ENCODE measurements around the gene NT5DC3.
"Not testable (repeated sequence)": the region's sequence is repeated elsewhere in the genome, so short reads cannot be mapped to it uniquely, and the experiment has no call there.

Gene NT5DC3

DNA sequence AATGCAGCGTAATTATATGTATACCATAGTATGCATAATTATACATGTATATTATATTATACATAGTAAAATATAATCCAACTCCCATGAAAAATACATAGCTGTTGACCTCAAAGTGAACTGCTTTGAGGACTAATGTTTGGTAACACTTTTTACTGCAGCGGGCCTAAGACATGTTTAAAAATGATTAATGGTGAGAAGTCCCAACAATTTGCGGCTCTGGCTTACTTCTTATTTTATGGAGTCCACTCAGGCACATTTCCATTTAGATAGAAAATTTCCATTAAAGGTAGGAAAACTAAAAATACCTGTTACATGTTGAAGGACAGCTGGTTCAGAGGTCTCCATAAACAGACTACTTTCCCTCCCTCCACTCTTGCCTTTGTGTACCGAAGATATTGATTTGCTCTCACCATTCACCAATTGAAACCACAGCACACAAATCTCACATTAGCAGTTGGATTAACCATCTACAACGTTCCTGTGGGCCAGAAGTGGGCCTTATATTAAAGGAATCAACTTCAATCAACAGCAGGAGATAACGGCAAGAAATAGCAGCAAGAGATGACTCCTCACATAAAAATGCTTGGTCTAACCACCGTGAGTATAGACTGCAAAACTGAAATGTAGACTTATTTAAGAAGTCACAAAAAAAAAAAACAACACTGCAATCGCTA is 14.1 kb upstream of the NT5DC3 start:
- DNase-seq = no peak

DNA sequence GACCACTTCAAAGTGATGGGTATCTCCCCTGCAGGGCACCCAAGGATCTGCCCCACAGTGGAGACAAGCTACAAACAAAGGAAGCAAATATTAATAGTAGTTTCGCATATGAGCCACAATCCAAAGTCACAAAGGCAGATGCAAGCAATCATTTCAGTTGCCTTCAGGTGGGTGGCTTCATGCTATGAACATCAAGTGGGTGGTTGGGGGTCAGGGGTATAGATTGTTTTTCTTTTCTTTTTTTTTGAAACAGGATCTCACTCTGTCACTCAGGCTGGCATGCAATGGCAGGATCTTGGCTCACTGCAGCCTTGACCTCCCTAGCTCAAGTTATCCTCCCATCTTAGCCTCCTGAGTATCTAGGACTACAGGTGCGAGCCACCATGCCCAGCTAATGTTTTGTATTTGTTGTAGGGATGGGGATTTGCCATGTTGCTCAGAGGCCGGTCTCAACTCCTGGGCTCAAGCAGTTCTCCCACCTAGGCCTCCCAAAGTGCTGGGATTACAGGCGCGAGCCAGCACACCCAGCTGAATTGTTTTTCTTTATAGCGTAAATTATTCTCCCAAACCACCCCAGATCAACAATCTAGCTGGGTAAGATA is 13.4 kb upstream of the NT5DC3 start:
- no peak for DNase-seq

DNA sequence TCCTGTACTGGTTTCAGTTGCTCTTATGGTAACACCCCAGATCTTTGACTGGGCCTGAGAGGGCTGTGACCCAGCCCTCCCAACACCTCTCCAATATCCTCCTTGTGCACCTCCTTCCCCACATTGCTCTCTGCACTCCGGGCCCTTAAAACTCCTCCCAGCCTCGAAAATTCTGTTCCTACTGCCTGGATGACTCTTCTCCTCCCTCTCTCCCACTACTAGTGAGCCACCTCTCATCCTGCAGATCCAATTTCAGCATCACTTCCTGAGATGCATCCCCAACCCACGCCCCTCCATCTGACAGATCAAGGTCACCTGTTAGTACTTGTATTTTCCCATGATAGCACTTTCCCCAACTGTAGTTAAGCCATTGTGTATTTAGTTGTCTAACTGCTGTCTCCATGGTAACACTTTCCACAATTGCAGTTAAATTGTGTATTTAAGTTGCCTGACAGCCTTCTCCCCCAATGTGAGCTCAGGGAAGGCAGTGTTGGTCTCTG is 11.5 kb upstream of the NT5DC3 start:
- no peak for DNase-seq

DNA sequence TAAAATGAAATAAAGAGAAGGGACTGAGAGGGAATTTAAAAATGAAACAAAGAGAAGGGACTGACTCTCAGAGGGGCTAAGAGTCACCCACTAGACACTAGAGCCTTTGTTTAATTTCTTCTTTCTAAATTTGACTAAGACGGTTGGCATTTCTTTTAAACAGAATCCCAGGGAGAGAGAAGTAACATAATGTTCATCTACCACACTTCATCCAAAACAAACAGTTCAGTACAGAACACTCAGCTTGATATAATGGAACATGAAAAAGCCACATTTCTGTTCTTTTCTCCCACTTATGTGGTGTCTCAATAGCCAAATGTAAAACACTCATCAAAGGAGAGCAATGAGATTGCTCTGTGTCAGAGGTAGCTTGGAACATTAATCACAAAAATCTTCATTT is 10.1 kb upstream of the NT5DC3 start:
- DNase-seq = no peak

DNA sequence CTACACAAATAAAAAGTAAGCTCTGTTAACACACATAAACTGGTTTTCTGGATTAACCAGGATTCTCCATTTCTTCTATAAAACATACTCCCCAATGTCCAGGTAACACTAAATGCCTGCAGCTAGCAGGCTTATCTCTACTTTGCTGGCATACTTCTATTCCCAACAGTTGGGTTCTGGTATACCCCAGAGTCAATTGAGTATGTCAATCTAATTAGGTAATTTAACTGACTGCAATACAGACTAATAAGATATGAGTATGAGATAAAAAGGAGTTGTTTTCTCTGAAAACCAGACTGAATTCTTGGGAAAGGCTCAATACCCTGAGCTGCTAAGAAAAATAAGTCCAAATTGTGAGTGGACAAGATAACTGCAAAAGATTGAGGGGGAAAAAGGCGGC is 9.4 kb upstream of the NT5DC3 start:
- no peak for DNase-seq

DNA sequence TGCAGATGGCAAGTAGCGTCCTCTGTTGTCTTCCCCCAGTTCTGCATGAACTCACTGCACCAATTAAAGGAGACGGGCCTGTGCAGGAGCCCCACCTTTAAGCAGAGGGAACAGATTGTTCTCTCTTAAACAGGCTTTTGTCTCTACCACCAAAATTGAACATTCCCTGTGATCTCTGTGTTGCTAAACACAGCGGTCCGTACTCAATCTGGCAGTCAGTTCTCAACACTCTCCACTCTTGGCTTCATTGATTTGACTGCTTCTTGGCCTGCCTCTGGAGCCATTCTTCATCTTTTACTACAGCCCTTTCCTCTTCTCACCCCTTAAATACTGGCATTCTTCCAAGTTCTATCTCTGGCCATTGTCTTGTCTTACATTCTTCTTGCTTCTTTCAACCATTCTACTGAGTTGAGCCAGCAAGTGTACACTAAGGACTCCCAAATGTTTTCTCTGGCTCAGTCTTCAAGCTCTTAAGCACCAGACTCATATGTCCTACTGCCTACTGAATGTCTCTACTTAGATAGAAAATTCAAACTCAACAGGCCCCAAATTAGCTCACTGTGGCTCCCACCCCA is 8.0 kb upstream of the NT5DC3 start:
- DNase-seq = no peak

DNA sequence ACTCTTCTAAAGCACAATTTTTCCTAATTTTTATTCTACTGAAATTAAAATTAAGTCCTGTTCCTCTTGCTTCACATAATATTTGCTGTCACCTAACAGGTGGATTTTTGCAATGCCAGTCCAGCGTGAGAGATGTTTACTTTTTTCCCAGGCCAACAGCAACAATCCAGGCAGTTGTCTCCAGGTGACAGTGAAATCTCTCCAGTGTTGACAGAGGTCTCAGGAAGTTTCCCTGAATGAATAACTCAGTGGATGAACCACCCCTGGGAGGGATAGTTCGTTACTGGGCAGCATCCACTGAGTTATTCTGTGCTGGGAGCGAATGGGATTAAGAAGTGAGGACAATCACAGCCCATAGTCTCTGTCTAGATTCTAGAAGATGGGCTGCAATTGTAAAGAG is 7.1 kb upstream of the NT5DC3 start:
- DNase-seq = no peak

DNA sequence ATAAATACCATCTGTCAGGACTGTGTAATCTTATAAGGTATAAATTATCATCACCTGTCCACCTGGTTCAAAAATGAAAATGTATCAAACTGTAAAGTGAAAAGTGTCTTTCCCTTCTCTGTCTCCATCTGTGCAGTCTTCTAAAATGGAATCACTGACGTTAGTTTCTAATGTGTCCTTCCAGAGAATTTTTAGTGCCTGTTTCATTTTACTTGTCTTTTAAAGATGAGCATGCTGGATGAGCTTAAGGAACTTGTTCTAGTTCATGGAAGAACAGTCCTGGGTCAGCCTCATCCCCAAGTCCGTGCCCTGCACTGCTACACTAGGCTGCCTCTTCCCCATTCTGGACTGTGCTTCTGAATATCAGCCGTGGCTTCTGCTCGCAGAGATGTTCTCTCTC is 5.4 kb upstream of the NT5DC3 start:
- no peak for DNase-seq

DNA sequence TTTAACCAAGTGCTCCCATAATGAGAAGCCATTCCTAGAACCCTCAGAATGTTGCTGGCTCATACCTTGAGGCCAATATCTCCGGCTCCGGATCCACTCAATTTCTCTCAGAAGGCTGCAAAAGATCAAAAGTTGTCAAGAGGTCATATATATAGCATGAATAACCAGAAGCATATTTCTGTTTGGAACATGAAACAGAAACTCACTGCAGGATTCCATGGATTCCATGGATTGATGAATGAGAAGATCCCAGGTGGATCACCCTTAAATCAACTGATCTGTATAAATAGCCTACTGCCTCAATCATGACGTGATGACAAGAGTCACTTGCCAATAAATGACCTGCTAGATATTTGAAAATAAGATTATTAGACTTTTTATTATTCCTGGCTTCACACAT is 3.3 kb upstream of the NT5DC3 start:
- DNase-seq = no peak

DNA sequence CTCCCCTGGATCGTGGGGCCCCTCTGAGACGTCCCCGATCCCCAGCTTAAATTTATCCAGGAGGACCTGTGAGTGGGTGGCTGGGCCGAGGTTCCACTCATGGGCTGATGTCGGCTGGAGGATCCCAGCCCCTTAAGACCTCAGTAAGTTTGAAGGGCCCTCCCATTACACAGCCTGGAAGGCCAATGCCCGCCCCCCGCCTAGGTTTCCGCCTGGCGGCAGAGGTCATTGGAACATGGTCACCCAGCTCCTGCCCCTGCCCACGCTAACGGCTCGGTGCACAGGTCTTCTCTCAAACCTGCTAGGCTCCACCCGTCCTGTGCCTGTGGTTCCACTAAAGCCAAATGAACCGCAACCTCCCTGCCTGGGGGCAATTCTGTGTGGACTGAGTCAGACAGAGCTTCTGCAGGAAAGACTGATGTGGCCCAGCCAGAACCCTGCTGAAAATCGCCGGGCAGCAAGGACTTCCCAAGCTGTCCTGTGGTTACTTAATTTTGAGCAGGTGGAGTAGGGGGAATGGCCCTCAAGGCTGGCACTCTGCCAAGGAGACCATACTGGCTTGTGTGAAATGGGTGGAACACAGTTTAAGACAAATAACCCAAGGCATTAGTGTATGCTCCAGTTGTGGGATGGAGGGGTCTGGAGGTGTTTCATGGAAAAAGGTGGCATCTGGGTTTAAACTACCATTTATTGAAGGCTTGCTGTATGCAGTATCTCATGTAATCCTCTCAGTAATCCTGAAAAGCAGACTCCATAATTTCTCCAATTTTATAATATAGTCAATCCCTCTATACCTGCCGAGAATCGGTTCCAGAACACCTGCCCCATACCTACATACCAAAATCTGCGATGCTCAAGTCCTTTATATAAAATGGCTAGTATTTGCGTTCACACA is 903 bp upstream of the NT5DC3 start:
- DNase-seq = peak; percentile 70

DNA sequence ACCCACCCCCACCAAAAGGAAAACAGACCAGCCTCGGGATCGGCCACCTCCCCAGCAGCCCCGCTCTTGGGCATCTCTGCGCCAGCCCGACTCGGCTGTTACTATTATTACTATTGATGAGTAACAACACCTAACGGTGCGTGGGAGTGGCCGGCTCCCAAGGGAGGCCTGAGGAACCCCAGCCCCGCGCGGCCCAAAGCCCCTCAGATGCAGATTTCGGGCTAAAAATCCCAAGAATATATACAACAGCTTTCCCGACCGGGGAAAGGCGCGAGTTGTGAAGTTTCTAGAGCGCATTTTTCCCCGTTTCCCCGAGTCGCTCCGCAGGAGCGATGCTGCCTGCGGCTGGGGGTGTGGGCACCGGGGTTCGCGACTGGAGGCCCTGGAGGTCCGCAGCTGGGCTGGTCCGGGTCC is 565 bp downstream of the NT5DC3 start:
- peak; percentile 35 for DNase-seq

DNA sequence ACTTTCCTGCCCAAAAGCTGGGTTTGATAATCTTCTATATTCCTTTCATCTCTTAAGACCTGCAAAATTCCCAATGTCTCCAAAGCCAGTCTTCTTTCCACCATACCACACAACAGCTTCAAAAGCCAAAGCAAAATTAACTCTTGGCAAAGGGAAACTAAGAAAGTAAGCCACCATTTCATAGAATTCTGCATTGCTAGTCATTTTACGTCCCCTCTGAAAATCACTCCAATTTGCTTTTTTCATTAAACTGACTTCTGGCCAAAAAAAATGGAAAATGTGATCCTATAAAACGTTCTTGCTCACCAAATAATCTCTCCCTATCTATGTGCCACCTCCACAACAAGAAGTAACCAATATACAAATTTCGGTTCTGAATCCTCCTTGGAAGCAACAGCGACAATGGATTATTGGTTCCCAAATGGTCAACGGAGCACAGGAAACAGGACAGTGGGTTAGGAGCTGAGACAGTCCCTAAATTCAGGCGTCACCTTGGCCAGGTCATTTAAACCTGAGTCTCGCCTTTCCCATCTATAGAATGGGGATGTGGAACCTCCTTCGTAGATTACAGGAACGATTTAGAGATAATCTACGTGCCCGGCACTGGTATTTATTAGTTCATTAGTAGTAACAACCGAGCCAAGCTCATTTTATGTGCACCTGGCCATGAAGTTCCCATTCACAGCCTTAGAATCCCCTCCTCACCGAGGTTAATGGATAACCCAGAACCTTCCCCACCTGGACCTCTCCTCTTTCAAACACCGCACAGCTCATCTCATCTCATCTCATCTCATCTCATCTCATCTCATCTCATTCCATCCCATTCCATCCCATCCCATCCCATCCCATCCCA is 1.2 kb downstream of the NT5DC3 start:
- DNase-seq = no peak

DNA sequence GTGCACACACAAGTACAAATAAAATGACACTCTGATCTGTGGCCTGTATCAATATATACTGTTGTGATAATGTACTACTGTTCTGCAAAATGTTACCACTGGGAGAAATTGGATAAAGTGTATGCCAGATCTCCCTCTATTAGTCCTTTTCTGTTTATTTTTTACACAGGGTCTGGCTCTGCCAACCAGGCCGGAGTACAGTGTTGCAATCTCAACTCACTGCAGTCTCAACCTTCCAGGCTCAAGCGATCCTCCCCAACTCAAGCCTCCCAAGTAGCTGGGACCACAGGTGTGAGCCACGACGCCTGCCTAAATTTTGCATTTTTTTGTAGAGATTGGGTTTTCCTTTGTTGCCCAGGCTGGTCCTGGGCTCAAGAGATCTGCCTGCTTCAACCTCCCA is 1.9 kb downstream of the NT5DC3 start:
- DNase-seq = no peak

DNA sequence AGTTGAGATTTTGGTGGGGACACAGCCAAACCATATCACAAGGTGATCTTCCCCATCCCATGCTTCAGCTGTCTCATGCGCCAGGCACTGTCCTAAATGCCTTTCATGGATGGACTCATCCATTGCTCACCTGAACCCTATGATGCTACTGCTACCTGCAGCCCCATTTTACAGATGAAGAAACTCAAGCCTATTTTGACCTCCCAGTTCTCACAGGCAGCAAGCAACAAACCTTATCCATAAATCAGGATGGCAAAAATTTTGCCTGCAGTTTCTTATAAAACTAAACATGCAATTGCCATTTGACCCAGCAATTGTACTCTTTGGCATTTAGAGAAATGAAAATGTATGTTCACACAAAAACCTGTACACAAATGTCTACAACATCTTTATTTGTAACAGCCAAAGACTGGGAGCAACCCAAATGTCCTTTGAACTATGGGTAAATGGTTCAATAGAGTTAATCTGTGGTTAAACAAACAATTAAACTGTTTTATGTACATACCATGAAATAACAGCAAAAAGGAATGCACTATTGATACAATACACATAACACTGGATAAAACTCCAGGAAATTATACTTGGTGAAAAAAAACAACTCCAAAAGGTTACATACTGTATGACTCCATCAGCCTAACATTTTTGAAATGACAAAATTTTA is 2.6 kb downstream of the NT5DC3 start:
- no peak for DNase-seq

DNA sequence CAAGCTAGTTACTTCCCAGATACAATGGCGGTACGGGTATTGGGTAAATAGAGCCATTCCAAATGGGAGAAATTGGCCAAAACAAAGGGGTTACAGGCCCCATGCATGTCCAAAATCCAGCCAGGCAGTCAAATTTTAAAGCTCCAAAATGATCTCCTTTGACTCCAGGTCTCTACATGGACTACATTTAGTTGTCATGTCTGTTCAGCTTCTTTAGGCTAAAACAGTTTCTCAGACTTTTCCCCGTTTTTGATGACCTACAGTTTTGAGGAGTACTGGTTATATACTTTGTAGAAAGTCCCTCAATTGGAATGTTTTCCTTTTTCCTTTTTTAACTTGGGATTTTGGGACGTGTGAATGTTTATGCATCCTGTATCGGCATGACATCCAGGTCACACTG is 4.7 kb downstream of the NT5DC3 start:
- DNase-seq = no peak

DNA sequence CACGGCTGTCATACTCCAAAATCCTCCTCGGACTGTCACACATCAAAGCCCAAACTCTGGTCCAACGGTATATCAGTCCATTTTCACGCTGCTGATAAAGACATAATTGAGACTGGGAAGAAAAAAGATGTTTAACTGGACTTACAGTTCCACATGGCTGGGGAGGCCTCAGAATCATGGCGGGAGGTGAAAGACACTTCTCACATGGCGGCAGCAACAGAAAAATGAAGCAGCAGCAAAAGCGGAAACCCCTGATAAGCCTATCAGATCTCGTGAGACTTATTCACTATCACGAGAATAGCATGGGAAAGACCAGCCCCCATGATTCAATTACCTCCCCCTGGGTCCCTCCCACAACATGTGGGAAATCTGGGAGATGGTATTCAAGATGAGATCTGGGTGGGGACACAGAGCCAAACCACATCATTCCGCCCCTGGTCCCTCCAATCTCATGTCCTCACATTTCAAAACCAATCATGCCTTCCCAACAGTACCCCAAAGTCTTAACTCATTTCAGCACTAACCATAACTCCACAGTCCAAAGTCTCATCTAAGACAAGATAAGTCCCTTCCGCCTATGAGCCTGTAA is 5.2 kb downstream of the NT5DC3 start:
- DNase-seq = not testable (repeated sequence)

DNA sequence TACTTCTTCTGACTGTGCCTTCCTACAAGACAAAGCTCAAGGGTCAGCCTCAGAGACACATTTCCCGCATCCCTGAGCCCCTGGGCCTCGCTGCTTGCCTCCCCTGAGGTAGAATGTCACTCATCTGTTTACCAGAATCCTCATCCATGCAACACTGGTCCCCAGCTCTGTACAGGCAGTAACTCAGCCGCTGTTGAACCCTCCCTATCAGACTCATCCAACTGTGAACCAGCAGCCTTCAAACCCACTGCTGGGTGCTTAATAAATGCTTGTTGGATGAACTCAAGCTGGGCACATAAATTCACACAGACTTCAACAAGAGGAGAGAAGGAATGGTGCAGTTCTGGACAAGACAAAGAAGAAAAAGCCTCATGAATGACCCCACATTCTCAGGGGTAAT is 6.1 kb downstream of the NT5DC3 start:
- no peak for DNase-seq

DNA sequence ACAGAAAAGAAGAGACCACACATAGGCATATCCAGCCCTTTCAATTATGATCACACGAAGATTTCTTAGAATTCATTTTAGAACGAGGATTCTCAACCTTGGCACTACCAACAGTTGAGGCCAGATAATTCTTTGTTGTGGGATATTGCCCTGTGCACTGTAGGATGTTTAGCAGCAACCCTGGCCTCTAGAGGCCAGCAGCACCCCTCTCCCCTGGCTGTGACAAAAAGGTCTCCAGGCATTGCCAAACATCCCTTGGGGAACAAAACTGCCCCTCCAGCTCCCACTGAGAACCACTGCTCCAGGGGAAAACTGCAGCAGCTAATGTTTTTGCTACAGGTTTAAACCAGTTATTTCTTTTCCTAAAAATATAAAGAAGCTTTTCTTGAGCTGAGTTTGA is 7.1 kb downstream of the NT5DC3 start:
- DNase-seq = no peak

DNA sequence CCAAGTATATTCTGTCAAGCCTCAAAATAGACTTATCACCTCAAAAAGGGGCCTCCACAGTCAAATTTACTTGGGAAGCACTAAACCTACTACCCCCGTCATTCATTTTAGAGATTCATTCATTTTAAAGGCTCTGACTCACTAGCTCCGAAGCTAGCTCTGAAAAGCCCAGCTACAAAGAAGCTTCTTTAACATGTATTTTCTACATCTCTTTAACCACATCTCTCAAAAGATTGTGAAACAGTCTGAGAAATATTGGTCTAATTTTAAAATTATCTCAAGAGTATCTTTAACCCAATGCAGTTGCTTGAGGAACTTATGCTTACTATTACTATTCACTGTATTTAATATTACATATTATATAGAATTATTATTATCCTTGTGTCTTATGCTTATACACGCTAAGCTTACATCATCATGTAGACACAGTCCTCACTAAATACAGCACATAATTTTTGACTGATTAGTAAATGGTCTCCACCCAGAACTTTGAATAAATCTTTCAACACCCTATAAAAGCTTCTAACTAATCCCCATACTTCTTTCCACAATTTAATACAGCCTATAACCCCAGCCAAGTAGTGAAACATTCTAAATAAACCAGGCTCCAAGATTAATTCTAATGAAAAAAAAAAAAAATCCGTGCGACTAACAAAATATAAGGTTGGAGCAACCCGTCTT is 7.8 kb downstream of the NT5DC3 start:
- peak; percentile 51 for DNase-seq

DNA sequence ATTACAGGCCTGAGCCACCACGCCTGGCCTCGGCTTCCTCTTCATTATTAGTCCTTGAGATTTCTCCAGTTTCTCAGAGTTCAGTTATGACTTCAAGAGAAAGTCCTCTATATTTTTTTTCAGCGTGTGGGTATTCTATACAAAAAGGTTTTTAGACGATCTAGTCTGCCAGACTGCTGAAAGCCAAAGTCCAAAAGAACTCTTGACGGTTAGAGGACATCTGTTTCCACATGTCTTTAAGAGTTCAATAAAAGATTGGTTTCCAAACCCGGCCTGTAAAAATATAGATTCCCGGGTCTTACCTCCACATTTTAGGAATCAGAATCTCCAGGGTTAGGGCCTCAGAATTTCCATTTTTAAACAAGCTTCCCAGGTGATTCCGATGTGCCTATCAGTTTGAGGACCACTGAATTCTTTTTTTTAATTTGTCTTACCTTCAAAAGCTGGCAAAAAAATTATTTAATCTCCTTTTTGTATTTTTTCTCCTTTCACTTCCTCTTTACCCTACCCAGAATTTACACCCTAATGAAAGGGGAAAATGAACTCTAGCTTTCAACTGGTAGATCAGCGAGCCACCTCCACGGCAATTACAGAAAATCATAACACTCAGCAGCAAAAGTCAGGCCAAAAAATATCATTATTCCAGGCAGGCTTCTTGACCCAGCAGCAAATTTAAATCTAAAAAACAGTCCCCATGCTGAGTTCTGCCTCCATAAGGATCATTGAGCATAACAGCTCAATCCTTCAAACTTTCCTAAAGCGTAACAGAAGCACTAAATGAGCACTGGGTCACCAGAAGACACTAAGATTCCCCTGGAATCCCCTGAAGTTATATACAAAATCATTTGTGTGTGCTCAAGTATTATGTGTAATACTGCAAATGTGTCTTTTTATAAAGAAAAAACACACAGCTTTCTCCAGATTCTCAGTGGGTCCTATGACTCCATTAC is 8.7 kb downstream of the NT5DC3 start:
- DNase-seq = no peak
